ENCODE data around the gene MANBA. TPM values are rescaled to one million over a fixed set of nuclear protein-coding genes. Genes with fewer than 3 reads are reported as not detected.
"Not testable (repeated sequence)": the region's sequence is repeated elsewhere in the genome, so short reads cannot be mapped to it uniquely, and the experiment has no call there.

Gene MANBA
- polyA plus RNA-seq, 3 donors: 19.0 to 21.9 (median 19.3) TPM

GRCh38 chr4:102625232-102625930 lies 135.4 kb downstream of the MANBA start:
- DNase-seq: no peak

- DNase-seq: no peak
These were observed 136.3 kb downstream of the MANBA start for GRCh38 chr4:102624505-102624904.

- peak; percentile 34 for DNase-seq
These were observed 137.1 kb downstream of the MANBA start for GRCh38 chr4:102623622-102624021.

- peak; percentile 69 for DNase-seq
These were observed 139.9 kb downstream of the MANBA start for GRCh38 chr4:102620697-102621497.

- not testable (repeated sequence) for DNase-seq
These were observed 140.8 kb downstream of the MANBA start for GRCh38 chr4:102619776-102620631.

GRCh38 chr4:102619021-102619420 lies 141.7 kb downstream of the MANBA start:
- not testable (repeated sequence) for DNase-seq

- no peak for DNase-seq
These were observed 144.1 kb downstream of the MANBA start for GRCh38 chr4:102616636-102617035.

- DNase-seq: no peak
These were observed 146.0 kb downstream of the MANBA start for GRCh38 chr4:102614801-102615200.

- DNase-seq: no peak
These were observed 147.9 kb downstream of the MANBA start for GRCh38 chr4:102612824-102613366.

- no peak for DNase-seq
These were observed 148.6 kb downstream of the MANBA start for GRCh38 chr4:102612210-102612609.

- DNase-seq: no peak
These were observed 150.3 kb downstream of the MANBA start for GRCh38 chr4:102610476-102610875.

- no peak for DNase-seq
These were observed 150.8 kb downstream of the MANBA start for GRCh38 chr4:102610007-102610406.

- DNase-seq: no peak
These were observed 152.6 kb downstream of the MANBA start for GRCh38 chr4:102608190-102608589.

GRCh38 chr4:102606846-102607450 lies 153.8 kb downstream of the MANBA start:
- DNase-seq: no peak

GRCh38 chr4:102606261-102606660 lies 154.5 kb downstream of the MANBA start:
- DNase-seq: no peak

- no peak for DNase-seq
These were observed 156.4 kb downstream of the MANBA start for GRCh38 chr4:102604222-102604940.

- DNase-seq: no peak
These were observed 159.1 kb downstream of the MANBA start for GRCh38 chr4:102601586-102602227.

- no peak for DNase-seq
These were observed 160.1 kb downstream of the MANBA start for GRCh38 chr4:102600689-102601088.

GRCh38 chr4:102599886-102600285 lies 160.9 kb downstream of the MANBA start:
- DNase-seq: no peak

GRCh38 chr4:102599455-102599854 lies 161.3 kb downstream of the MANBA start:
- no peak for DNase-seq

All from renal pelvis (tissue), 4 donors.